Neuronal stem cell (in vitro differentiated cells): Measurements from ENCODE around the gene RERG.

Experiments
- DNase-seq: peaks from one replicate; pipeline ENCODE4 v3.0.0-alpha.2; 2013; ENCODE audit warnings: low spot score
- H2AFZ ChIP-seq: one replicate; pipeline ENCODE4 v1.6.1; 2013; ENCODE audit warnings: mild to moderate bottlenecking, low read length, inconsistent platforms
- H2AK5ac ChIP-seq: 2 replicates; pipeline ENCODE4 v1.6.1; 2013; ENCODE audit warnings: low read depth, mild to moderate bottlenecking, inconsistent platforms, low read length, moderate library complexity, mixed read lengths
- H2BK120ac ChIP-seq: 2 replicates; pipeline ENCODE4 v1.6.1; 2013; ENCODE audit warnings: low read depth, mild to moderate bottlenecking, inconsistent platforms, low read length, moderate library complexity, mixed read lengths
- H2BK12ac ChIP-seq: one replicate; pipeline ENCODE4 v1.6.1; 2013; ENCODE audit warnings: low read length, inconsistent platforms
- H2BK15ac ChIP-seq: 2 replicates; pipeline ENCODE4 v1.6.1; 2013; ENCODE audit warnings: mild to moderate bottlenecking, low read length, inconsistent platforms, mixed read lengths
- H2BK5ac ChIP-seq: one replicate; pipeline ENCODE4 v1.6.1; 2013; ENCODE audit warnings: inconsistent platforms, mild to moderate bottlenecking, low read length, moderate library complexity
- H3K14ac ChIP-seq: one replicate; pipeline ENCODE4 v1.6.1; 2013; ENCODE audit warnings: low read length, inconsistent platforms
- H3K18ac ChIP-seq: 2 replicates; pipeline ENCODE4 v1.6.1; 2013; ENCODE audit warnings: low read length, inconsistent platforms
- H3K23ac ChIP-seq: 2 replicates; pipeline ENCODE4 v1.6.1; 2013; ENCODE audit warnings: low read depth, mild to moderate bottlenecking, mixed read lengths, low read length, inconsistent platforms; ENCODE audit not compliant: poor library complexity
- H3K27ac ChIP-seq: replicated peaks from 3 replicates; pipeline ENCODE4 v1.5.1; 2013; ENCODE audit warnings: low read length, inconsistent platforms
- H3K27me3 ChIP-seq, 3 experiments: 2 replicates each; pipeline ENCODE4 v1.6.1; 2013; ENCODE audit warnings: low read length in 3 of 3, mild to moderate bottlenecking in 2 of 3, inconsistent platforms in 1 of 3, low read depth in 1 of 3, mixed read lengths in 1 of 3, moderate library complexity in 1 of 3; ENCODE audit not compliant: control insufficient read depth in 3 of 3, insufficient read depth in 3 of 3
- H3K36me3 ChIP-seq, 2 donors: replicated peaks in 1 of 2; 2 replicates each; pipeline ENCODE4 v1.6.1; 2013; ENCODE audit warnings: low read length in 2 of 2; ENCODE audit not compliant: control insufficient read depth in 2 of 2, insufficient read depth in 2 of 2
- H3K4ac ChIP-seq: 2 replicates; pipeline ENCODE4 v1.6.1; 2013; ENCODE audit warnings: inconsistent platforms, mild to moderate bottlenecking, low read length, moderate library complexity
- H3K4me1 ChIP-seq, 2 donors: 1 replicate in 1 of 2; 2 replicates in 1 of 2; pipeline ENCODE4 v1.6.1; 2013; ENCODE audit warnings: low read length in 2 of 2, low read depth in 1 of 2; ENCODE audit not compliant: control insufficient read depth in 2 of 2, insufficient read depth in 1 of 2
- H3K4me2 ChIP-seq: one replicate; pipeline ENCODE4 v1.6.1; 2013; ENCODE audit warnings: mild to moderate bottlenecking, low read length, inconsistent platforms; ENCODE audit not compliant: insufficient read depth, poor library complexity, severe bottlenecking
- H3K4me3 ChIP-seq, 2 donors: 2 replicates each; pipeline ENCODE4 v1.5.1; 2013; ENCODE audit warnings: low read length in 2 of 2, mild to moderate bottlenecking in 2 of 2, inconsistent platforms in 1 of 2, moderate library complexity in 1 of 2
- H3K79me1 ChIP-seq: one replicate; pipeline ENCODE4 v1.6.1; 2013; ENCODE audit warnings: low read depth, mild to moderate bottlenecking, inconsistent platforms, low read length, moderate library complexity
- H3K9ac ChIP-seq: one replicate; pipeline ENCODE4 v1.6.1; 2013; ENCODE audit warnings: mild to moderate bottlenecking, low read depth, low read length, inconsistent platforms; ENCODE audit not compliant: poor library complexity
- H3K9me3 ChIP-seq, 2 donors: replicated peaks in 1 of 2; 2 replicates each; pipeline versions ENCODE3 to v1.6.1; 2013; ENCODE audit warnings: low read length in 2 of 2, mild to moderate bottlenecking in 2 of 2, inconsistent platforms in 1 of 2, low read depth in 1 of 2, mixed read lengths in 1 of 2, moderate library complexity in 1 of 2; ENCODE audit not compliant: control insufficient read depth in 2 of 2, insufficient read depth in 1 of 2
- H4K8ac ChIP-seq: one replicate; pipeline ENCODE4 v1.6.1; 2013; ENCODE audit warnings: low read depth, mild to moderate bottlenecking, inconsistent platforms, low read length, moderate library complexity
- H4K91ac ChIP-seq: one replicate; pipeline ENCODE4 v1.6.1; 2013; ENCODE audit warnings: low read length, low read depth, mild to moderate bottlenecking, inconsistent platforms; ENCODE audit not compliant: poor library complexity
- WGBS, 2 donors: extraction: QIAGEN DNeasy Blood & Tissue Kit; methylation state at CpG; one replicate each; pipeline ENCODE4 v1.1.7; 2013; ENCODE audit warnings: missing lambda C conversion rate in 2 of 2, mixed read lengths in 1 of 2; ENCODE audit not compliant: insufficient read length in 2 of 2, insufficient replicate concordance in 1 of 2; ENCODE audit errors: extremely low coverage in 2 of 2; 5-methylcytosine and 5-hydroxymethylcytosine counted together

Gene RERG

GRCh38 chr12:15155271-15155670 is 65.9 kb downstream of the RERG start:
- H3K27me3 ChIP-seq: no peaks in the 10 kb centered on the region
- WGBS, 2 donors: no CpG with 5 or more reads among the region's 1 CpG
- no peaks in the 10 kb centered on the region for H3K9me3 ChIP-seq
- no peak overlapping the region for H3K4me2 ChIP-seq
- H2BK5ac ChIP-seq: no peak overlapping the region
- H2BK120ac ChIP-seq: no peak overlapping the region
- no peak overlapping the region for H3K4ac ChIP-seq
- no peak overlapping the region for H2AK5ac ChIP-seq
- no peaks in the 10 kb centered on the region for H3K4me1 ChIP-seq
- H4K8ac ChIP-seq: no peak overlapping the region
- H3K23ac ChIP-seq: no peak overlapping the region
- no peak overlapping the region for H4K91ac ChIP-seq
- no peak overlapping the region for H3K4me3 ChIP-seq
- H2AFZ ChIP-seq: no peak overlapping the region
- H3K14ac ChIP-seq: no peak overlapping the region
- no peak overlapping the region for H3K9ac ChIP-seq
- H2BK15ac ChIP-seq: no peak overlapping the region
- no peaks in the 10 kb centered on the region for H3K79me1 ChIP-seq
- DNase-seq: no peak
- no peak overlapping the region for H3K18ac ChIP-seq
- no peaks in the 10 kb centered on the region for H3K36me3 ChIP-seq
- no peak overlapping the region for H2BK12ac ChIP-seq
- H3K27ac ChIP-seq: no peak overlapping the region

DNA sequence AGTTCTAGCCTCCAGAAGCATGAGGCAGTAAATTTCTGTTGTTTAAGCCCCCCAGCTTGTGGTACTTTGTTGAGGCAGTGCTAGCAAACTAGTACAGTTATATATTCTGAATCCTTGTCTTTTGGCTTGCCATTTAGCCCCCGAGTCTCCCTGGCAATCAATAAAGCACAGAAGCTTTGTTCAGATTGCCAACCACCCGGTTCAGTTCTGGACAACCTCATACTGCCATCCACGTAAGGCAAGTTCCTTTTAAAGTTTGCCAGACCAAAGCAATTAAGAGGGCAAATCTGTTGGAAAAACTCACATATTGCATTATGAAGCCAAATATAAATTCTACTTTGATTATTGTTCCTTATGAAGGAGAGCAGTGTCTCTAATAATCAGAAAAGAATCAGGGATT is 67.1 kb downstream of the RERG start:
- Histone ChIP-seq H2BK120ac (no peak overlapping the region), H3K4me3 (no peak overlapping the region), H2BK12ac (no peak overlapping the region), H4K91ac (no peak overlapping the region), H3K4ac (no peak overlapping the region), H3K79me1 (no peaks in the 10 kb centered on the region), H3K9me3 (no peaks in the 10 kb centered on the region), H3K36me3 (no peaks in the 10 kb centered on the region), H2AFZ (no peak overlapping the region), H3K27me3 (no peaks in the 10 kb centered on the region), H3K23ac (no peak overlapping the region), H3K14ac (no peak overlapping the region), H3K27ac (no peak overlapping the region), H3K4me1 (no peaks in the 10 kb centered on the region), H3K4me2 (no peak overlapping the region), H3K18ac (no peak overlapping the region), H3K9ac (no peak overlapping the region), H2BK15ac (no peak overlapping the region), H2BK5ac (no peak overlapping the region), H4K8ac (no peak overlapping the region), H2AK5ac (no peak overlapping the region)
- DNase-seq: no peak
- WGBS, 2 donors: no CpG with 5 or more reads among the region's 3 CpGs

DNA sequence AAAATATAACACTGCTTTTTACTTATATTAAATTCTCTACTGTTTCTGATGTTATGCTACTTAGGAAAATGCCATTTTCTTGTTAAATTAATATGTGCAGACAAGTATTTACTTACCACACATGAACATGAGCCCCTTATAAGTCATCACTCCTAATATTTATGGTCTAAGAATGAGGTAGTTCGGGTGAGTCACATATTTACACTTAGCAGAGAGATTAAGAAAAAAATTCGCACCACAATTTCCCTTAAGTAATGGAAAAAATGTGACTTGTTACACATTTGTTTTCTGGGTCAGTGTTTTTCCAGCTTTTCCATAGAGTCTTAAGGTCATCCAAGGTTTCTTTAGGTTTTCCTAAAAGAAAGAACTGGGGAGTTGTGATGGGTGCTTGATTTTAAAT is 68.3 kb downstream of the RERG start:
- no CpG with 5 or more reads among the region's 2 CpGs for WGBS, 2 donors
- Histone ChIP-seq H3K4me1 (no peaks in the 10 kb centered on the region), H3K4me3 (no peak overlapping the region)

GRCh38 chr12:15152456-15152855 is 68.8 kb downstream of the RERG start:
- H4K8ac ChIP-seq: no peak overlapping the region
- no peaks in the 10 kb centered on the region for H3K9me3 ChIP-seq
- H4K91ac ChIP-seq: no peak overlapping the region
- WGBS, 2 donors: no CpG with 5 or more reads among the region's 1 CpG
- no peaks in the 10 kb centered on the region for H3K4me1 ChIP-seq
- H2AK5ac ChIP-seq: no peak overlapping the region
- no peak overlapping the region for H3K23ac ChIP-seq
- H3K79me1 ChIP-seq: no peaks in the 10 kb centered on the region
- no peak overlapping the region for H3K4me3 ChIP-seq
- H3K36me3 ChIP-seq: no peaks in the 10 kb centered on the region
- no peak overlapping the region for H2BK5ac ChIP-seq
- H3K9ac ChIP-seq: no peak overlapping the region
- no peak overlapping the region for H3K18ac ChIP-seq
- no peak overlapping the region for H3K27ac ChIP-seq
- no peak for DNase-seq
- H2BK15ac ChIP-seq: no peak overlapping the region
- H2BK120ac ChIP-seq: no peak overlapping the region
- no peak overlapping the region for H2BK12ac ChIP-seq
- no peak overlapping the region for H3K4ac ChIP-seq
- H3K27me3 ChIP-seq: no peaks in the 10 kb centered on the region
- no peak overlapping the region for H3K4me2 ChIP-seq
- no peak overlapping the region for H2AFZ ChIP-seq
- H3K14ac ChIP-seq: no peak overlapping the region

More for the DNA sequence above, 68.3 kb downstream of the RERG start:
- no peak for DNase-seq
- Histone ChIP-seq H2AFZ (no peak overlapping the region), H3K9me3 (no peaks in the 10 kb centered on the region), H3K27ac (no peak overlapping the region), H4K91ac (no peak overlapping the region), H2AK5ac (no peak overlapping the region), H3K4me2 (no peak overlapping the region), H3K14ac (no peak overlapping the region), H2BK12ac (no peak overlapping the region), H3K18ac (no peak overlapping the region), H3K27me3 (no peaks in the 10 kb centered on the region), H2BK120ac (no peak overlapping the region), H3K79me1 (no peaks in the 10 kb centered on the region), H3K9ac (no peak overlapping the region), H2BK5ac (no peak overlapping the region), H4K8ac (no peak overlapping the region), H3K4ac (no peak overlapping the region), H3K36me3 (no peaks in the 10 kb centered on the region), H2BK15ac (no peak overlapping the region), H3K23ac (no peak overlapping the region)
